Activated CD8-positive, alpha-beta memory T cell treated with anti-CD3 and anti-CD28 coated beads for 36 hours (primary cell): ENCODE data around the gene TJAP1. TPM values are rescaled to one million over a fixed set of nuclear protein-coding genes. Genes with fewer than 3 reads are reported as not detected.

ENCODE experiments used
- CTCF ChIA-PET: fragments of 350-600 bp; sonication (Branson Sonifier 250); formaldehyde crosslinking; loops from one replicate; lab custom pipeline; 2021; ENCODE audit warnings: antibody characterized with exemption; lab: Charles Lee
- POLR2A ChIA-PET: fragments of 350-600 bp; sonication (Branson Sonifier 250); formaldehyde crosslinking; loops from one replicate; lab custom pipeline; 2021; ENCODE audit warnings: antibody characterized with exemption; lab: Charles Lee
- total RNA-seq, 2 experiments: library from RNA; stranded (reverse); gene quantifications; one replicate each; pipeline ENCODE4 v1.2.3, GENCODE V29; 2021

Gene TJAP1
- total RNA-seq, 2 experiments from 2014 or later, result 42.3 to 45.8 TPM

GRCh38 chr6:43508481-43509141, 31.2 kb downstream of the TJAP1 start:
- ChIA-PET CTCF (interaction anchor here (1.7 to 3.4 kb wide), 3 partner anchors 12 to 81 kb away, joined by 4 to 13 read pairs (median 8); partner anchors contain the start of gene ABCC10), POLR2A (no interaction called here)

- ChIA-PET POLR2A (interaction anchor here (0.6 kb wide), 1 partner anchor 28 kb away, joined by 8 read pairs; no protein-coding TSS in a partner anchor), CTCF (interaction anchor here (0.9 to 1.9 kb wide), 6 partner anchors 9 to 609 kb away, joined by 3 to 8 read pairs (median 3); no protein-coding TSS in a partner anchor)
These were observed 32.0 kb downstream of the TJAP1 start for GRCh38 chr6:43509142-43509983.

GRCh38 chr6:43509984-43510826, 32.8 kb downstream of the TJAP1 start, which contains the start of gene LRRC73:
TSS of gene LRRC73 (minus strand) at chr6:43510346. CDS start at chr6:43509785, 561 bp downstream.
- ChIA-PET CTCF (interaction anchor here (0.9 to 1.5 kb wide), 5 partner anchors 9 to 610 kb away, joined by 3 to 4 read pairs (median 3); no protein-coding TSS in a partner anchor), POLR2A (interaction anchor here (0.6 kb wide), 1 partner anchor 29 kb away, joined by 8 read pairs; no protein-coding TSS in a partner anchor)

- ChIA-PET CTCF (interaction anchor here (1.5 kb wide), 1 partner anchor 611 kb away, joined by 3 read pairs; no protein-coding TSS in a partner anchor), POLR2A (no interaction called here)
These were observed 33.4 kb downstream of the TJAP1 start for GRCh38 chr6:43510827-43511163.

GRCh38 chr6:43511824-43512415, 34.5 kb downstream of the TJAP1 start:
- CTCF ChIA-PET, result no interaction called here
- POLR2A ChIA-PET, result interaction anchor here (0.6 kb wide), 1 partner anchor 78 kb away, joined by 3 read pairs; no protein-coding TSS in a partner anchor

GRCh38 chr6:43515808-43516207, 38.4 kb downstream of the TJAP1 start:
- CTCF ChIA-PET, result interaction anchor here (2.5 kb wide), 1 partner anchor 9 kb away, joined by 16 read pairs; no protein-coding TSS in a partner anchor
- POLR2A ChIA-PET, result no interaction called here

- ChIA-PET POLR2A (interaction anchor here (0.6 to 1.0 kb wide), 2 partner anchors 9 to 61 kb away, joined by 5 to 7 read pairs; partner anchors contain the start of gene DLK2), CTCF (interaction anchor here (0.8 to 2.5 kb wide), 2 partner anchors 10 to 84 kb away, joined by 3 to 16 read pairs; no protein-coding TSS in a partner anchor)
These were observed 39.0 kb downstream of the TJAP1 start for GRCh38 chr6:43516367-43516696.

- POLR2A ChIA-PET, result interaction anchor here (0.6 to 1.0 kb wide), 3 partner anchors 9 to 61 kb away, joined by 3 to 7 read pairs (median 5); partner anchors contain the start of gene DLK2
- CTCF ChIA-PET, result interaction anchor here (0.6 to 2.5 kb wide), 5 partner anchors 9 to 254 kb away, joined by 3 to 16 read pairs (median 3); no protein-coding TSS in a partner anchor
These were observed 39.5 kb downstream of the TJAP1 start, which contains the start of the genes POLR1C and YIPF3 for GRCh38 chr6:43516697-43517504. TSS of gene POLR1C (plus strand) at chr6:43517089. CDS start at chr6:43517110, 21 bp downstream. TSS of gene YIPF3 (minus strand) at chr6:43516926. CDS start at chr6:43516807, 119 bp downstream.

GRCh38 chr6:43517505-43518357, 40.4 kb downstream of the TJAP1 start:
- CTCF ChIA-PET, result interaction anchor here (1.3 to 2.5 kb wide), 3 partner anchors 8 to 255 kb away, joined by 3 to 16 read pairs (median 3); no protein-coding TSS in a partner anchor
- POLR2A ChIA-PET, result interaction anchor here (0.9 kb wide), 1 partner anchor 12 kb away, joined by 3 read pairs; no protein-coding TSS in a partner anchor

- CTCF ChIA-PET, result interaction anchor here (0.8 to 3.4 kb wide), 3 partner anchors 13 to 56 kb away, joined by 3 to 13 read pairs (median 4); partner anchors contain the start of genes POLH and XPO5
These were observed 42.7 kb downstream of the TJAP1 start for GRCh38 chr6:43520097-43520496.

GRCh38 chr6:43521836-43522235, 44.5 kb downstream of the TJAP1 start:
- CTCF ChIA-PET, result interaction anchor here (1.3 to 3.4 kb wide), 2 partner anchors 15 to 28 kb away, joined by 4 to 13 read pairs; no protein-coding TSS in a partner anchor
- POLR2A ChIA-PET, result interaction anchor here (0.6 to 1.3 kb wide), 2 partner anchors 10 to 25 kb away, joined by 3 to 4 read pairs; no protein-coding TSS in a partner anchor

More at GRCh38 chr6:43520097-43520496, 42.7 kb downstream of the TJAP1 start:
- POLR2A ChIA-PET, result no interaction called here

- ChIA-PET CTCF (interaction anchor here (2.0 kb wide), 1 partner anchor 16 kb away, joined by 4 read pairs; no protein-coding TSS in a partner anchor), POLR2A (interaction anchor here (0.6 kb wide), 1 partner anchor 24 kb away, joined by 3 read pairs; no protein-coding TSS in a partner anchor)
These were observed 45.3 kb downstream of the TJAP1 start for GRCh38 chr6:43522547-43523261.

GRCh38 chr6:43523284-43523683, 45.9 kb downstream of the TJAP1 start:
- CTCF ChIA-PET, result interaction anchor here (2.0 kb wide), 1 partner anchor 16 kb away, joined by 4 read pairs; no protein-coding TSS in a partner anchor
- POLR2A ChIA-PET, result no interaction called here

GRCh38 chr6:43524483-43524961, 47.2 kb downstream of the TJAP1 start:
- ChIA-PET CTCF (interaction anchor here (0.7 to 2.0 kb wide), 2 partner anchors 18 to 398 kb away, joined by 3 to 4 read pairs; no protein-coding TSS in a partner anchor), POLR2A (no interaction called here)
